ENCODE measurements around the gene OR2A1.
A peak's percentile ranks its signal among the peaks of the same experiment; 100 is the strongest.
"Not testable (repeated sequence)": the region's sequence is repeated elsewhere in the genome, so short reads cannot be mapped to it uniquely, and the experiment has no call there.

Gene OR2A1

GRCh38 chr7:144311872-144312469 lies at the start of gene OR2A1:
Gene OR2A1 (plus strand): TSS chr7:144312419. CDS start chr7:144318125, 5,706 bp downstream.
- not testable (repeated sequence) for DNase-seq (ENCODE audit: low read depth, low spot score)

- not testable (repeated sequence) for DNase-seq (ENCODE audit: low read depth, low spot score)
Observed at GRCh38 chr7:144264692-144265091, 47.5 kb upstream of the OR2A1 start, which contains the start of gene OR2A7. Gene OR2A7 (minus strand): TSS chr7:144264792. CDS start chr7:144259628, 5,164 bp downstream.

GRCh38 chr7:144269188-144269587 lies 43.0 kb upstream of the OR2A1 start, which contains the start of gene CTAGE8:
Gene CTAGE8 (minus strand): TSS chr7:144269288. CDS start chr7:144269250, 38 bp downstream.
- not testable (repeated sequence) for DNase-seq (ENCODE audit: low read depth, low spot score)

- DNase-seq (ENCODE audit: low read depth, low spot score): not testable (repeated sequence)
Observed at GRCh38 chr7:144275281-144275680, 36.9 kb upstream of the OR2A1 start.

- not testable (repeated sequence) for DNase-seq (ENCODE audit: low read depth, low spot score)
Observed at GRCh38 chr7:144280010-144280409, 32.2 kb upstream of the OR2A1 start.

GRCh38 chr7:144281981-144282380 lies 30.2 kb upstream of the OR2A1 start:
- DNase-seq (ENCODE audit: low read depth, low spot score): not testable (repeated sequence)

GRCh38 chr7:144282490-144282889 lies 29.7 kb upstream of the OR2A1 start:
- DNase-seq (ENCODE audit: low read depth, low spot score): not testable (repeated sequence)

- not testable (repeated sequence) for DNase-seq (ENCODE audit: low read depth, low spot score)
Observed at GRCh38 chr7:144283716-144284115, 28.5 kb upstream of the OR2A1 start.

GRCh38 chr7:144287171-144287784 lies 24.9 kb upstream of the OR2A1 start:
- not testable (repeated sequence) for DNase-seq (ENCODE audit: low read depth, low spot score)

GRCh38 chr7:144291607-144292006 lies 20.6 kb upstream of the OR2A1 start:
- DNase-seq (ENCODE audit: low read depth, low spot score): peak; percentile 0

GRCh38 chr7:144292384-144293161 lies 19.6 kb upstream of the OR2A1 start:
- not testable (repeated sequence) for DNase-seq (ENCODE audit: low read depth, low spot score)

GRCh38 chr7:144293794-144294499 lies 18.3 kb upstream of the OR2A1 start:
- DNase-seq (ENCODE audit: low read depth, low spot score): not testable (repeated sequence)

- DNase-seq (ENCODE audit: low read depth, low spot score): not testable (repeated sequence)
Observed at GRCh38 chr7:144302578-144303303, 9.5 kb upstream of the OR2A1 start.

- not testable (repeated sequence) for DNase-seq (ENCODE audit: low read depth, low spot score)
Observed at GRCh38 chr7:144303607-144304006, 8.6 kb upstream of the OR2A1 start.

GRCh38 chr7:144305156-144305555 lies 7.1 kb upstream of the OR2A1 start:
- DNase-seq (ENCODE audit: low read depth, low spot score): not testable (repeated sequence)

- DNase-seq (ENCODE audit: low read depth, low spot score): not testable (repeated sequence)
Observed at GRCh38 chr7:144309702-144310101, 2.5 kb upstream of the OR2A1 start.

GRCh38 chr7:144311218-144311617 lies 1.0 kb upstream of the OR2A1 start:
- not testable (repeated sequence) for DNase-seq (ENCODE audit: low read depth, low spot score)

- DNase-seq (ENCODE audit: low read depth, low spot score): not testable (repeated sequence)
Observed at GRCh38 chr7:144317537-144317936, 5.3 kb downstream of the OR2A1 start.

GRCh38 chr7:144319547-144319946 lies 7.3 kb downstream of the OR2A1 start:
- DNase-seq (ENCODE audit: low read depth, low spot score): not testable (repeated sequence)

- DNase-seq (ENCODE audit: low read depth, low spot score): not testable (repeated sequence)
Observed at GRCh38 chr7:144321677-144322206, 9.5 kb downstream of the OR2A1 start.
